HepG2 (cell line): Measurements from ENCODE around the gene PYCR2. TPM values are rescaled to one million over a fixed set of nuclear protein-coding genes. Genes with fewer than 3 reads are reported as not detected.

ENCODE experiments used
- E2F2 ChIP-seq: sonication (generic); formaldehyde crosslinking; IDR thresholded peaks from 2 replicates; pipeline ENCODE4 v1.4.0; 2020; ENCODE audit warnings: missing genetic modification reagents, borderline replicate concordance
- GZF1 ChIP-seq: sonication (generic); formaldehyde crosslinking; IDR thresholded peaks from 2 replicates; pipeline ENCODE4 v1.5.1; 2020; ENCODE audit warnings: mild to moderate bottlenecking, missing genetic modification reagents
- HOXA7 ChIP-seq: sonication (generic); formaldehyde crosslinking; IDR thresholded peaks from 2 replicates; pipeline ENCODE4 v1.8.1; 2022; ENCODE audit warnings: mild to moderate bottlenecking, missing genetic modification reagents, moderate library complexity
- HOXA9 ChIP-seq: sonication (generic); formaldehyde crosslinking; IDR thresholded peaks from 2 replicates; pipeline ENCODE4 v1.8.1; 2022; ENCODE audit warnings: missing genetic modification reagents, mild to moderate bottlenecking, moderate library complexity, borderline replicate concordance
- KAT2B ChIP-seq: fragments of 150-350 bp; IDR thresholded peaks from 2 replicates; pipeline ENCODE4 v1.6.1; 2014; ENCODE audit warnings: low read depth, low read length, borderline replicate concordance
- ONECUT2 ChIP-seq: sonication (generic); formaldehyde crosslinking; IDR thresholded peaks from 2 replicates; pipeline ENCODE4 v1.4.0; 2020; ENCODE audit warnings: missing genetic modification reagents
- PRDM10 ChIP-seq: sonication (generic); formaldehyde crosslinking; IDR thresholded peaks from 2 replicates; pipeline ENCODE4 v1.4.0; 2020; ENCODE audit warnings: low read depth, missing genetic modification reagents
- SMC3 ChIP-seq: IDR thresholded peaks from 2 replicates; pipeline ENCODE4 v1.6.1; 2011; ENCODE audit warnings: low read length, improper control_type of control experiment
- STAG1 ChIP-seq: sonication (generic); formaldehyde crosslinking; IDR thresholded peaks from 2 replicates; pipeline ENCODE4 v1.4.0; 2020; ENCODE audit warnings: missing genetic modification reagents
- TFDP1 ChIP-seq: IDR thresholded peaks from 2 replicates; pipeline ENCODE4 v1.6.1; 2016; ENCODE audit warnings: missing compliant biosample characterization, missing genetic modification reagents, borderline replicate concordance
- ZNF10 ChIP-seq: sonication (generic); formaldehyde crosslinking; IDR thresholded peaks from 2 replicates; pipeline ENCODE4 v1.4.0; 2020; ENCODE audit warnings: mild to moderate bottlenecking, low read depth, missing genetic modification reagents, borderline replicate concordance
- ZNF12 ChIP-seq: sonication (generic); formaldehyde crosslinking; IDR thresholded peaks from 2 replicates; pipeline ENCODE4 v1.5.0; 2020; ENCODE audit warnings: missing genetic modification reagents
- ZNF180 ChIP-seq: sonication (generic); formaldehyde crosslinking; IDR thresholded peaks from 2 replicates; pipeline ENCODE4 v1.4.0; 2020; ENCODE audit warnings: low read depth, missing genetic modification reagents, borderline replicate concordance
- ZNF205 ChIP-seq: IDR thresholded peaks from 2 replicates; pipeline ENCODE4 v1.6.1; 2018; ENCODE audit warnings: missing biosample characterization, missing genetic modification reagents
- ZNF264 ChIP-seq: sonication (generic); formaldehyde crosslinking; IDR thresholded peaks from 2 replicates; pipeline ENCODE4 v1.4.0; 2020; ENCODE audit warnings: missing genetic modification reagents
- ZNF280B ChIP-seq: sonication (generic); formaldehyde crosslinking; IDR thresholded peaks from 2 replicates; pipeline ENCODE4 v1.5.0; 2020; ENCODE audit warnings: missing genetic modification reagents, mild to moderate bottlenecking, borderline replicate concordance
- ZNF383 ChIP-seq: sonication (generic); formaldehyde crosslinking; IDR thresholded peaks from 2 replicates; pipeline ENCODE4 v1.4.0; 2020; ENCODE audit warnings: missing genetic modification reagents, mild to moderate bottlenecking, borderline replicate concordance
- ZNF670 ChIP-seq: sonication (generic); formaldehyde crosslinking; IDR thresholded peaks from 2 replicates; pipeline ENCODE4 v1.8.0; 2022; ENCODE audit warnings: mild to moderate bottlenecking, missing genetic modification reagents, borderline replicate concordance
- ZNF800 ChIP-seq: sonication (generic); formaldehyde crosslinking; IDR thresholded peaks from 2 replicates; pipeline ENCODE4 v1.4.0; 2020; ENCODE audit warnings: missing genetic modification reagents
- polyA plus RNA-seq, 8 experiments: library from polyadenylated mRNA; depleted of rRNA in 3 of 8; stranded (reverse) in 7 of 8; unstranded in 1 of 8; fragments of >200 nt; fragmentation: Illumina TruSeq in 4 of 8; extraction: Trizol in 4 of 8; gene quantifications; 2 replicates each; pipeline versions ENCODE4 v1.2.1 to v1.2.3, GENCODE V29; 2011 to 2016; ENCODE audit warnings: low read depth in 4 of 8, missing spikeins in 1 of 8, mixed read lengths in 1 of 8; ENCODE audit not compliant: insufficient read depth in 1 of 8
- total RNA-seq, 5 experiments: library from RNA; depleted of rRNA; stranded (reverse); fragments of >200 nt; fragmentation: Illumina TruSeq; extraction: Trizol; gene quantifications; 2 replicates each; pipeline ENCODE4 v1.2.3, GENCODE V29; 2016; ENCODE audit warnings: low read depth in 1 of 5

PYCR2 gene
- total and polyA plus RNA-seq, 2 of the 13 experiments (the other 11 are each of a cell fraction or from before 2014, with no cell fraction given) = 47.2 to 47.8 TPM

- TF ChIP-seq TFDP1 (CRISPR knock-in tag) (no peak), ZNF280B (CRISPR knock-in tag) (no peak), ZNF180 (CRISPR knock-in tag) (no peak), GZF1 (CRISPR knock-in tag) (no peak), SMC3 (peak; percentile 44; the same call in 1 of the 2 replicates), ZNF205 (CRISPR knock-in tag) (no peak), STAG1 (CRISPR knock-in tag) (peak; percentile 86), ZNF12 (CRISPR knock-in tag) (no peak), HOXA9 (CRISPR knock-in tag) (no peak), ZNF383 (CRISPR knock-in tag) (no peak), ZNF800 (CRISPR knock-in tag) (peak; percentile 42; the same call in 1 of the 2 replicates), ONECUT2 (CRISPR knock-in tag) (no peak), ZNF10 (CRISPR knock-in tag) (no peak), HOXA7 (CRISPR knock-in tag) (no peak), ZNF264 (0 out of 2 replicates have a peak, but pooled peaks have one; percentile 16), KAT2B (no peak), E2F2 (CRISPR knock-in tag) (no peak), ZNF670 (no peak), PRDM10 (CRISPR knock-in tag) (no peak)
Observed at GRCh38 chr1:225911191-225912130, 12.6 kb downstream of the PYCR2 start (continued).
